ENCODE measurements around the gene ANKRD45.
"Not testable (repeated sequence)": the region's sequence is repeated elsewhere in the genome, so short reads cannot be mapped to it uniquely, and the experiment has no call there.

Gene ANKRD45

GRCh38 chr1:173572201-173572873 is 97.3 kb downstream of the ANKRD45 start:
- no peak for DNase-seq (ENCODE audit: low read depth in 2 of 2)

GRCh38 chr1:173570370-173571007 is 99.2 kb downstream of the ANKRD45 start:
- no peak for DNase-seq (ENCODE audit: low read depth in 2 of 2)

- DNase-seq (ENCODE audit: low read depth in 2 of 2), result no peak
Observed at GRCh38 chr1:173568483-173568882, 101.2 kb downstream of the ANKRD45 start.

GRCh38 chr1:173563846-173564245 is 105.8 kb downstream of the ANKRD45 start:
- DNase-seq (ENCODE audit: low read depth in 2 of 2), result not testable (repeated sequence)

- no peak for DNase-seq (ENCODE audit: low read depth in 2 of 2)
Observed at GRCh38 chr1:173562813-173563212, 106.8 kb downstream of the ANKRD45 start.

GRCh38 chr1:173561263-173561662 is 108.4 kb downstream of the ANKRD45 start:
- no peak for DNase-seq (ENCODE audit: low read depth in 2 of 2)

GRCh38 chr1:173560285-173560880 is 109.3 kb downstream of the ANKRD45 start:
- DNase-seq (ENCODE audit: low read depth in 2 of 2), result no peak
